Mesenchymal stem cell (in vitro differentiated cells and primary cell): Measurements from ENCODE around the gene USP46.

Experiments used
- DNase-seq: peaks from one replicate; pipeline ENCODE4 v3.0.0-alpha.2; 2013
- H2AFZ ChIP-seq: one replicate; pipeline ENCODE4 v1.6.1; 2013; ENCODE audit warnings: low read depth, mild to moderate bottlenecking, control low read depth, inconsistent platforms, low read length, moderate library complexity
- H2AK5ac ChIP-seq: 2 replicates; pipeline ENCODE4 v1.6.1; 2013; ENCODE audit warnings: low read length, moderate library complexity, mild to moderate bottlenecking, inconsistent platforms; ENCODE audit not compliant: severe bottlenecking
- H2BK120ac ChIP-seq: one replicate; pipeline ENCODE4 v1.6.1; 2013; ENCODE audit warnings: low read depth, mild to moderate bottlenecking, inconsistent platforms, low read length, moderate library complexity
- H2BK12ac ChIP-seq, 2 experiments: one replicate each; pipeline ENCODE4 v1.6.1; 2013; ENCODE audit warnings: inconsistent platforms in 2 of 2, low read length in 2 of 2, mild to moderate bottlenecking in 2 of 2, moderate library complexity in 2 of 2, control low read depth in 1 of 2
- H2BK15ac ChIP-seq: one replicate; pipeline ENCODE4 v1.6.1; 2013; ENCODE audit warnings: mild to moderate bottlenecking, low read depth, inconsistent platforms; ENCODE audit not compliant: poor library complexity, severe bottlenecking
- H2BK5ac ChIP-seq: 2 replicates; pipeline ENCODE4 v1.6.1; 2013; ENCODE audit warnings: low read depth, mild to moderate bottlenecking, low read length, control low read depth, inconsistent platforms; ENCODE audit not compliant: poor library complexity, severe bottlenecking
- H3K14ac ChIP-seq, 2 experiments: one replicate each; pipeline ENCODE4 v1.6.1; 2013; ENCODE audit warnings: inconsistent platforms in 2 of 2, low read length in 2 of 2, control low read depth in 1 of 2, mild to moderate bottlenecking in 1 of 2, moderate library complexity in 1 of 2
- H3K18ac ChIP-seq, 2 experiments: one replicate each; pipeline ENCODE4 v1.6.1; 2013; ENCODE audit warnings: inconsistent platforms in 2 of 2, low read length in 2 of 2, control low read depth in 1 of 2, low read depth in 1 of 2, mild to moderate bottlenecking in 1 of 2
- H3K23ac ChIP-seq, 2 experiments: one replicate each; pipeline ENCODE4 v1.6.1; 2013; ENCODE audit warnings: inconsistent platforms in 2 of 2, low read length in 2 of 2, mild to moderate bottlenecking in 2 of 2, moderate library complexity in 2 of 2, control low read depth in 1 of 2
- H3K27ac ChIP-seq: 2 replicates; pipeline ENCODE4 v1.5.1; 2013; ENCODE audit warnings: mild to moderate bottlenecking, moderate library complexity, low read length, control low read depth, inconsistent platforms; ENCODE audit not compliant: poor library complexity, severe bottlenecking
- H3K27me3 ChIP-seq, 2 experiments: 2 replicates each; pipeline versions ENCODE4 v1.6.1 to v1.7.0; 2013; ENCODE audit warnings: low read length in 2 of 2, mild to moderate bottlenecking in 2 of 2, moderate library complexity in 2 of 2, control low read depth in 1 of 2, inconsistent platforms in 1 of 2; ENCODE audit not compliant: control insufficient read depth in 1 of 2, insufficient read depth in 1 of 2
- H3K36me3 ChIP-seq, 2 experiments: 2 replicates each; pipeline versions ENCODE4 v1.6.1 to v1.7.0; 2013; ENCODE audit warnings: low read length in 2 of 2, control low read depth in 1 of 2, inconsistent platforms in 1 of 2, low read depth in 1 of 2, mild to moderate bottlenecking in 1 of 2; ENCODE audit not compliant: insufficient read depth in 2 of 2, control insufficient read depth in 1 of 2
- H3K4ac ChIP-seq, 2 experiments: one replicate each; pipeline ENCODE4 v1.6.1; 2013; ENCODE audit warnings: inconsistent platforms in 2 of 2, low read length in 2 of 2, mild to moderate bottlenecking in 2 of 2, moderate library complexity in 2 of 2, control low read depth in 1 of 2, low read depth in 1 of 2
- H3K4me1 ChIP-seq: 2 replicates; pipeline ENCODE4 v1.6.1; 2013; ENCODE audit warnings: low read depth, low read length, control low read depth; ENCODE audit not compliant: control insufficient read depth, insufficient read depth
- H3K4me2 ChIP-seq: 2 replicates; pipeline ENCODE4 v1.6.1; 2013; ENCODE audit warnings: low read length, mild to moderate bottlenecking, inconsistent platforms; ENCODE audit not compliant: poor library complexity, severe bottlenecking
- H3K4me3 ChIP-seq, 2 experiments: 2 replicates each; pipeline versions ENCODE4 v1.5.1 to v1.7.0; 2013; ENCODE audit warnings: low read length in 2 of 2, mild to moderate bottlenecking in 2 of 2, control low read depth in 1 of 2, low read depth in 1 of 2; ENCODE audit not compliant: insufficient read depth in 1 of 2
- H3K79me1 ChIP-seq: replicated peaks from 2 replicates; pipeline ENCODE4 v1.6.1; 2013; ENCODE audit warnings: mild to moderate bottlenecking, control low read depth, low read length, inconsistent platforms; ENCODE audit not compliant: poor library complexity, severe bottlenecking
- H3K9ac ChIP-seq: 2 replicates; pipeline ENCODE4 v1.7.0; 2013; ENCODE audit warnings: mild to moderate bottlenecking, low read length, moderate library complexity
- H3K9me3 ChIP-seq: 2 replicates; pipeline ENCODE4 v1.7.0; 2013; ENCODE audit warnings: mild to moderate bottlenecking, low read length; ENCODE audit not compliant: control insufficient read depth
- H4K8ac ChIP-seq: one replicate; pipeline ENCODE4 v1.6.1; 2013; ENCODE audit warnings: inconsistent platforms, mild to moderate bottlenecking, low read length, moderate library complexity
- H4K91ac ChIP-seq: one replicate; pipeline ENCODE4 v1.6.1; 2013; ENCODE audit warnings: mild to moderate bottlenecking, low read length, inconsistent platforms
- WGBS: methylation state at CpG from one replicate; pipeline ENCODE4 v1.1.7; 2013; ENCODE audit warnings: mixed read lengths; 5-methylcytosine and 5-hydroxymethylcytosine counted together

Gene USP46

GRCh38 chr4:52651996-52652672, 7.0 kb downstream of the USP46 start:
- DNase-seq: no peak
- H3K4me1 ChIP-seq: no peaks in the 10 kb centered on the region
- H4K8ac ChIP-seq: no peak overlapping the region
- no peak overlapping the region for H4K91ac ChIP-seq
- no peak overlapping the region for H2BK12ac ChIP-seq
- H3K9ac ChIP-seq: no peak overlapping the region
- H3K9me3 ChIP-seq: no peaks in the 10 kb centered on the region
- H3K4ac ChIP-seq: no peak overlapping the region
- H3K27ac ChIP-seq: no peak overlapping the region
- no peak overlapping the region for H3K4me3 ChIP-seq
- 96% methylated on average over 2 of the region's 2 CpGs for WGBS
- H3K36me3 ChIP-seq: no peaks in the 10 kb centered on the region
- H3K79me1 ChIP-seq: peaks cover 18% of the 10 kb centered on the region
- no peak overlapping the region for H3K14ac ChIP-seq
- no peak overlapping the region for H2AFZ ChIP-seq
- H3K27me3 ChIP-seq: no peaks in the 10 kb centered on the region
- no peak overlapping the region for H3K23ac ChIP-seq
- no peak overlapping the region for H2BK120ac ChIP-seq
- no peak overlapping the region for H2BK15ac ChIP-seq
- no peak overlapping the region for H2AK5ac ChIP-seq
- H3K4me2 ChIP-seq: no peak overlapping the region
- no peak overlapping the region for H3K18ac ChIP-seq
- no peak overlapping the region for H2BK5ac ChIP-seq

- Histone ChIP-seq H3K4me2 (no peak overlapping the region), H2BK120ac (no peak overlapping the region), H2AK5ac (no peak overlapping the region), H3K18ac (no peak overlapping the region), H3K79me1 (peaks cover 21% of the 10 kb centered on the region), H3K4me1 (peaks cover 1% of the 10 kb centered on the region), H3K23ac (no peak overlapping the region), H3K14ac (no peak overlapping the region), H4K91ac (no peak overlapping the region), H3K27me3 (no peaks in the 10 kb centered on the region), H3K9me3 (no peaks in the 10 kb centered on the region), H2BK5ac (no peak overlapping the region), H2BK15ac (no peak overlapping the region), H3K4ac (no peak overlapping the region), H2AFZ (no peak overlapping the region), H3K27ac (no peak overlapping the region), H4K8ac (no peak overlapping the region), H3K4me3 (no peak overlapping the region), H2BK12ac (no peak overlapping the region), H3K9ac (no peak overlapping the region), H3K36me3 (no peaks in the 10 kb centered on the region)
- 91% methylated on average over 1 of the region's 1 CpG for WGBS
- no peak for DNase-seq
Measured at GRCh38 chr4:52648836-52649235, 10.3 kb downstream of the USP46 start.

- H3K36me3 ChIP-seq: no peaks in the 10 kb centered on the region
- H3K27me3 ChIP-seq: no peaks in the 10 kb centered on the region
- H2BK5ac ChIP-seq: no peak overlapping the region
- no peak overlapping the region for H4K8ac ChIP-seq
- no peak overlapping the region for H3K27ac ChIP-seq
- no peak overlapping the region for H3K9ac ChIP-seq
- H2BK12ac ChIP-seq: no peak overlapping the region
- no peak overlapping the region for H2AK5ac ChIP-seq
- WGBS: 98% methylated on average over 2 of the region's 2 CpGs
- H4K91ac ChIP-seq: no peak overlapping the region
- no peaks in the 10 kb centered on the region for H3K9me3 ChIP-seq
- H3K79me1 ChIP-seq: peaks cover 25% of the 10 kb centered on the region
- H3K4me3 ChIP-seq: no peak overlapping the region
- no peak overlapping the region for H3K4me2 ChIP-seq
- no peak overlapping the region for H2BK15ac ChIP-seq
- no peak overlapping the region for H3K14ac ChIP-seq
- no peak overlapping the region for H3K18ac ChIP-seq
- H3K4ac ChIP-seq: no peak overlapping the region
- no peak overlapping the region for H3K23ac ChIP-seq
- H3K4me1 ChIP-seq: peaks cover 2% of the 10 kb centered on the region
- H2BK120ac ChIP-seq: no peak overlapping the region
- no peak for DNase-seq
- H2AFZ ChIP-seq: no peak overlapping the region
Measured at GRCh38 chr4:52646741-52647140, 12.4 kb downstream of the USP46 start.

- Histone ChIP-seq H3K4me3 (no peak overlapping the region), H4K8ac (no peak overlapping the region), H4K91ac (no peak overlapping the region), H3K27me3 (no peaks in the 10 kb centered on the region), H3K4me2 (no peak overlapping the region), H2BK5ac (no peak overlapping the region), H3K27ac (no peak overlapping the region), H2AK5ac (no peak overlapping the region), H3K9me3 (no peaks in the 10 kb centered on the region), H3K18ac (no peak overlapping the region), H2BK12ac (no peak overlapping the region), H3K79me1 (peaks cover 23% of the 10 kb centered on the region), H3K23ac (no peak overlapping the region), H3K4me1 (peaks cover 2% of the 10 kb centered on the region), H3K36me3 (no peaks in the 10 kb centered on the region), H2AFZ (no peak overlapping the region), H3K9ac (no peak overlapping the region), H3K14ac (no peak overlapping the region), H2BK120ac (no peak overlapping the region), H3K4ac (no peak overlapping the region), H2BK15ac (no peak overlapping the region)
- no peak for DNase-seq
- no CpG with 5 or more reads among the region's 3 CpGs for WGBS
Measured at GRCh38 chr4:52646096-52646495, 13.0 kb downstream of the USP46 start.
